SU-DHL-6 (cell line): ENCODE data around the gene C20orf96.

Source experiments
- H2AFZ ChIP-seq: fragments of 200-600 bp; sonication (generic); 2 replicates; pipeline ENCODE4 v1.6.1; 2014; ENCODE audit warnings: low read depth, mild to moderate bottlenecking, moderate library complexity, mixed read lengths, antibody characterized with exemption, low read length; ENCODE audit not compliant: severe bottlenecking
- H3F3A ChIP-seq: fragments of 200-600 bp; shearing (Covaris generic); 2 replicates; pipeline ENCODE4 v1.6.0; 2016; ENCODE audit warnings: antibody characterized with exemption, mild to moderate bottlenecking; ENCODE audit not compliant: insufficient read depth
- H3K27ac ChIP-seq: fragments of 200-600 bp; sonication (generic); 2 replicates; pipeline ENCODE4 v1.5.1; 2016; ENCODE audit warnings: low read depth, mild to moderate bottlenecking, low read length, moderate library complexity, mixed read lengths
- H3K27me3 ChIP-seq: fragments of 200-600 bp; sonication (generic), shearing (Covaris generic); 2 replicates; pipeline ENCODE4 v1.6.0; 2014; ENCODE audit warnings: mild to moderate bottlenecking, low read length
- H3K36me3 ChIP-seq: fragments of 200-600 bp; sonication (generic); 2 replicates; pipeline ENCODE4 v1.6.1; 2014; ENCODE audit warnings: mild to moderate bottlenecking, low read length, mixed read lengths
- H3K4me2 ChIP-seq: fragments of 300-600, 200-600 bp; shearing (Covaris generic), sonication (generic); 2 replicates; pipeline ENCODE4 v1.6.0; 2014; ENCODE audit warnings: low read length, low read depth, mild to moderate bottlenecking; ENCODE audit not compliant: poor library complexity, severe bottlenecking
- H3K4me3 ChIP-seq: fragments of 200-600 bp; sonication (generic); 2 replicates; pipeline ENCODE4 v1.5.1; 2014; ENCODE audit warnings: antibody characterized with exemption, low read length, mild to moderate bottlenecking, mixed read lengths; ENCODE audit not compliant: insufficient read depth, poor library complexity, severe bottlenecking
- H3K79me2 ChIP-seq: fragments of 200-600 bp; sonication (generic); 2 replicates; pipeline ENCODE4 v1.6.1; 2014; ENCODE audit warnings: mild to moderate bottlenecking, low read length, moderate library complexity; ENCODE audit not compliant: insufficient read depth
- H3K9ac ChIP-seq: fragments of 200-600 bp; sonication (generic); 2 replicates; pipeline ENCODE4 v1.7.0; 2014; ENCODE audit warnings: mild to moderate bottlenecking, low read length
- H3K9me2 ChIP-seq: fragments of 200-600 bp; sonication (generic); replicated peaks from 2 replicates; pipeline ENCODE4 v1.6.1; 2014; ENCODE audit warnings: low read length; ENCODE audit not compliant: insufficient read depth
- H3K9me3 ChIP-seq: fragments of 200-600 bp; sonication (generic); 2 replicates; pipeline ENCODE4 v1.6.1; 2014; ENCODE audit warnings: low read length, mixed read lengths; ENCODE audit not compliant: insufficient read depth
- H4K20me1 ChIP-seq: fragments of 200-600 bp; sonication (generic); 2 replicates; pipeline ENCODE4 v1.6.1; 2014; ENCODE audit warnings: low read depth, mild to moderate bottlenecking, antibody characterized with exemption, low read length, moderate library complexity, mixed read lengths
- EZH2phosphoT487 ChIP-seq: fragments of 200-600 bp; sonication (generic), shearing (Covaris generic); conservative IDR thresholded peaks from 2 replicates; pipeline ENCODE4 v1.6.1; 2018; ENCODE audit warnings: mild to moderate bottlenecking, antibody characterized with exemption, low read length, moderate library complexity, mixed read lengths
- TF ChIP-seq, protein P1 (sequence below): fragments of 200-600 bp; sonication (generic); IDR thresholded peaks from one replicate; pipeline ENCODE4 v1.5.1; 2017; ENCODE audit warnings: antibody characterized with exemption, mild to moderate bottlenecking, low read length, moderate library complexity; ENCODE audit not compliant: insufficient read depth, poor library complexity, severe bottlenecking

The C20orf96 gene

DNA sequence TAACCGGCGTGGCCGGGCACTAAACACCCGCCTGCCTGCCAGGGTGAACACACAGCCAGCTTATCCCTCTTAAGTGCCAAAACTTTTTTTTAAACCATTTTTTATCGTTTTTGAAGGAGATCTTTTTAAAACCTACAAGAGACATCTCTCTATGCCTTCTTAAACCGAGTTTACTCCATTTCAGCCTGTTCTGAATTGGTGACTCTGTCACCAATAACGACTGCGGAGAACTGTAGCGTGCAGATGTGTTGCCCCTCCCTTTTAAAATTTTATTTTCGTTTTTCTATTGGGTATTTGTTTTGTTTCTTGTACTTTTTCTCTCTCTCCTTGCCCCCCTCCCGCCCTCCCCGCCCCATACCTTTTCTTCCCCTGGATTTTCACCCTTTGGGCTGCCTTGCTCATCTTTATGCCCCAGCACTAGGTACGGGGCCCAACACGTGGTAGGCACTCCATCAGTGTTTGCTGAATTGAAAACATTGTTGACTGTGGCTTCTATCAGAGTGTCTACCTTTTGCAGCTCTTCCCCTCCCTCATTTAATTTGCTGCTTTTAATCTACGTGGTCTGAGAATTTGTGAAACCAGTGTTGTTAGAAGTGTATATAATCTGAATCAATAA lies 8.3 kb upstream of the C20orf96 start:
- H3K36me3 ChIP-seq, result no peaks in the 10 kb centered on the region
- H3K27ac ChIP-seq, result peak overlapping the region; percentile 77
- peak overlapping the region; percentile 73 for H3K4me3 ChIP-seq

DNA sequence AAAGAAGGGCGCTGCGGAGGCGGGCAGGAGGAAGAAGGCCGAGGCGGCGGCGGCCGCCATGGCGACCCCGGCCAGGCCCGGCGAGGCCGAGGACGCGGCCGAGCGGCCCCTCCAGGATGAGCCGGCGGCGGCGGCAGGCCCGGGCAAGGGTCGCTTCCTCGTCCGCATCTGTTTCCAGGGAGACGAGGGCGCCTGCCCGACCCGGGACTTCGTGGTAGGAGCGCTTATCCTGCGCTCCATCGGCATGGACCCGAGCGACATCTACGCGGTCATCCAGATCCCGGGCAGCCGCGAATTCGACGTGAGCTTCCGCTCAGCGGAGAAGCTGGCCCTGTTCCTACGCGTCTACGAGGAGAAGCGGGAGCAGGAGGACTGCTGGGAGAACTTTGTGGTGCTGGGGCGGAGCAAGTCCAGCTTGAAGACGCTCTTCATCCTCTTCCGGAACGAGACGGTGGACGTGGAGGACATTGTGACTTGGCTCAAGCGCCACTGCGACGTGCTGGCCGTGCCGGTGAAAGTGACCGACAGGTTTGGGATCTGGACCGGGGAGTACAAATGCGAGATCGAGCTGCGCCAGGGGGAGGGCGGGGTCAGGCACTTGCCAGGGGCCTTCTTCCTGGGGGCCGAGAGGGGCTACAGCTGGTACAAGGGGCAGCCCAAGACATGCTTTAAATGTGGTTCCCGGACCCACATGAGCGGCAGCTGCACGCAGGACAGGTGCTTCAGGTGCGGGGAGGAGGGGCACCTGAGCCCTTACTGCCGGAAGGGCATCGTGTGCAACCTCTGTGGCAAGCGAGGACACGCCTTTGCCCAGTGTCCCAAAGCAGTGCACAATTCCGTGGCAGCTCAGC lies 7.6 kb upstream of the C20orf96 start:
- Histone ChIP-seq H3K36me3 (no peaks in the 10 kb centered on the region), H3K27ac (peak overlapping the region; percentile 77), H3K4me3 (peak overlapping the region; percentile 73), H3K79me2 (peaks cover 17% of the 10 kb centered on the region; the same call in 1 of the 2 replicates), H2AFZ (peak overlapping the region; percentile 82), H3K4me2 (peak overlapping the region; percentile 92), H3K9me2 (no peaks in the 10 kb centered on the region), H3F3A (peaks cover 28% of the 10 kb centered on the region; the same call in 1 of the 2 replicates), H4K20me1 (no peaks in the 10 kb centered on the region; the same call in 1 of the 2 replicates), H3K9me3 (no peaks in the 10 kb centered on the region), H3K9ac (peak overlapping the region; percentile 90), H3K27me3 (no peaks in the 10 kb centered on the region)
- TF ChIP-seq, protein P1, sequence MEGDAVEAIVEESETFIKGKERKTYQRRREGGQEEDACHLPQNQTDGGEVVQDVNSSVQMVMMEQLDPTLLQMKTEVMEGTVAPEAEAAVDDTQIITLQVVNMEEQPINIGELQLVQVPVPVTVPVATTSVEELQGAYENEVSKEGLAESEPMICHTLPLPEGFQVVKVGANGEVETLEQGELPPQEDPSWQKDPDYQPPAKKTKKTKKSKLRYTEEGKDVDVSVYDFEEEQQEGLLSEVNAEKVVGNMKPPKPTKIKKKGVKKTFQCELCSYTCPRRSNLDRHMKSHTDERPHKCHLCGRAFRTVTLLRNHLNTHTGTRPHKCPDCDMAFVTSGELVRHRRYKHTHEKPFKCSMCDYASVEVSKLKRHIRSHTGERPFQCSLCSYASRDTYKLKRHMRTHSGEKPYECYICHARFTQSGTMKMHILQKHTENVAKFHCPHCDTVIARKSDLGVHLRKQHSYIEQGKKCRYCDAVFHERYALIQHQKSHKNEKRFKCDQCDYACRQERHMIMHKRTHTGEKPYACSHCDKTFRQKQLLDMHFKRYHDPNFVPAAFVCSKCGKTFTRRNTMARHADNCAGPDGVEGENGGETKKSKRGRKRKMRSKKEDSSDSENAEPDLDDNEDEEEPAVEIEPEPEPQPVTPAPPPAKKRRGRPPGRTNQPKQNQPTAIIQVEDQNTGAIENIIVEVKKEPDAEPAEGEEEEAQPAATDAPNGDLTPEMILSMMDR, result no peak
- no peak for TF ChIP-seq EZH2phosphoT487

More for the DNA sequence above, 8.3 kb upstream of the C20orf96 start:
- H3K79me2 ChIP-seq, result peaks cover 17% of the 10 kb centered on the region; the same call in 1 of the 2 replicates
- TF ChIP-seq, protein P1, result no peak
- TF ChIP-seq EZH2phosphoT487, result no peak
- no peaks in the 10 kb centered on the region for H3K9me2 ChIP-seq
- H3K27me3 ChIP-seq, result no peaks in the 10 kb centered on the region
- no peaks in the 10 kb centered on the region; the same call in 1 of the 2 replicates for H4K20me1 ChIP-seq
- H3K4me2 ChIP-seq, result peak overlapping the region; percentile 92
- no peaks in the 10 kb centered on the region for H3K9me3 ChIP-seq
- peaks cover 29% of the 10 kb centered on the region; the same call in 1 of the 2 replicates for H3F3A ChIP-seq
- H2AFZ ChIP-seq, result no peak overlapping the region
- H3K9ac ChIP-seq, result peak overlapping the region; percentile 90

DNA sequence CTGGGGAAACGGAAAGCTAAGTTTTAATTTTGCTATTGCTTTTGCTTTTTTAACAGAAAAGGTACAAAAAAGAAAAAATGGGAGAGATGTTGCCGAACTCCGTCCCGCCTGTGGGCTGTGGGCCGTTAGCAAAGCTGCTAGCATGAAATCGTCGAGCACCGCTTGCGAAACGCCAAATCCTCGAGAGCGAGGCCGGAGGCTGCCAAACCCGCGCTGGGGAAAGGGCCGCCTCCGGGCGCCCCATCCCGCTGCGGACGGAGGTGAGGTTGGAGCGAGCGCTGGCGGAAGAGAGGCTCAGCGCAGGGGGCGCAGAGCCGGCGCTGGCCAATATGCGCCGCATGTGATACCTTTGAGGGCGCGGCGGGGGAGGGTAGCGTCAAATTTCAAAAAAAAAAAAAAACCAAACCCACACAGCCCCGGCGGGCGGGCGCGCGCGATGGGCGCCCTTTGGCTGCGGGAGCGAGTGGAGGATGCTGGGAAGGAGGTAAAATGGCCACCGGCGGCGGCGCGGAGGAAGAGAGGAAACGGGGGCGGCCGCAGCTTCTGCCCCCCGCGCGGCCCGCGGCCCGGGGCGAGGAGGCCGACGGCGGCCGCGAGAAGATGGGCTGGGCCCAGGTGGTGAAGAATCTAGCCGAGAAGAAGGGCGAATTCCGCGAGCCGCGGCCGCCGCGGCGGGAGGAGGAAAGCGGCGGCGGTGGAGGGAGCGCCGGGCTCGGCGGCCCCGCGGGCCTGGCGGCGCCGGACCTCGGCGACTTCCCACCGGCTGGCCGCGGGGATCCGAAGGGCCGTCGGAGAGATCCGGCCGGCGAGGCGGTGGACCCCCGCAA lies 6.8 kb upstream of the C20orf96 start, which contains the start of gene ZCCHC3:
Gene ZCCHC3 (plus strand): TSS at position 473 of the 827 bp plus-strand sequence. CDS start 17 bp downstream, at position 490.
- Histone ChIP-seq H3K27ac (peak within 1 kb of the TSS; percentile 77), H3K27me3 (no peaks in the 10 kb centered on the region), H2AFZ (peak within 1 kb of the TSS; percentile 82), H3K9me2 (no peaks in the 10 kb centered on the region), H3K36me3 (no peaks in the 10 kb centered on the region), H3K9me3 (no peaks in the 10 kb centered on the region), H3K9ac (peak within 1 kb of the TSS; percentile 90), H3K79me2 (peaks cover 17% of the 10 kb centered on the region; the same call in 1 of the 2 replicates), H4K20me1 (no peaks in the 10 kb centered on the region; the same call in 1 of the 2 replicates), H3K4me3 (peak within 1 kb of the TSS; percentile 73), H3K4me2 (peak within 1 kb of the TSS; percentile 92), H3F3A (peaks cover 27% of the 10 kb centered on the region; the same call in 1 of the 2 replicates)
- no peak for TF ChIP-seq EZH2phosphoT487
- TF ChIP-seq, protein P1, result no peak
